IPS DF 4.7 (cell line): ENCODE results near the gene HSPB9.

Source experiments
- DNase-seq: peaks from one replicate; pipeline ENCODE4 v3.0.0-alpha.2; 2013; ENCODE audit warnings: low spot score; ENCODE audit errors: extremely low read depth

Gene HSPB9

DNA sequence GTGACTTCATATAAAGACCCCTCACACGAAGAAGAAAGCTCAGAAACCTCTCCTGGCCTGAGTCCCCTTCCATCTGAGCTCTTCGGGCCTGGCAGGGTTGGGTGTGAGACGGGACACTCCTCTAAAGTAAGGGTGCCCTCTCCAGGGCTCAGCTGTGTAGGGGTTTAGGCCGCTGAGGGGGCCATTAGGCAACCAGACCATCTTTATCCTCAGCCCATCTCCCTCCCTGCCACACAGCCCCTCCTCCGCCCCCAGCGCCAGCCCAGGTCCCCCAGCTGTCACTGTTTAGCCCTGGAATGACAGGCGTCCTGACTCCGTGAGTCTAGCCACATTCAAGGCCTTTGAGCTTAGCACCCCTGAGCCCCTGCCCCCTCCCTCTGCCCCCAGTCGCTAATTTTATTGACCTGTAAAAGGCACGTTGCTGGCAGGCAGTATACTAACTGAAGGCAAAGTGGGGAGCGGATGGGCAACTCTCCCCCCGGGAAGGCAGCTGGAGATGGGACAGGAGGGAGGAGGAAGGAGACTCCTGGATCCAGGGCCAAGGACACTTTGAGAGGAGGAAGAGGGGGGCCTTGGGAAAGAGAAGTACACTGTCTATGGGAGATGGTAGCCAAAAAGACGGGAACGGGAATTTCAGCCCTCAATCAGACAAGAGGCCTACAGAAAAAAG, 23.7 kb upstream of the HSPB9 start:
- no peak for DNase-seq

DNA sequence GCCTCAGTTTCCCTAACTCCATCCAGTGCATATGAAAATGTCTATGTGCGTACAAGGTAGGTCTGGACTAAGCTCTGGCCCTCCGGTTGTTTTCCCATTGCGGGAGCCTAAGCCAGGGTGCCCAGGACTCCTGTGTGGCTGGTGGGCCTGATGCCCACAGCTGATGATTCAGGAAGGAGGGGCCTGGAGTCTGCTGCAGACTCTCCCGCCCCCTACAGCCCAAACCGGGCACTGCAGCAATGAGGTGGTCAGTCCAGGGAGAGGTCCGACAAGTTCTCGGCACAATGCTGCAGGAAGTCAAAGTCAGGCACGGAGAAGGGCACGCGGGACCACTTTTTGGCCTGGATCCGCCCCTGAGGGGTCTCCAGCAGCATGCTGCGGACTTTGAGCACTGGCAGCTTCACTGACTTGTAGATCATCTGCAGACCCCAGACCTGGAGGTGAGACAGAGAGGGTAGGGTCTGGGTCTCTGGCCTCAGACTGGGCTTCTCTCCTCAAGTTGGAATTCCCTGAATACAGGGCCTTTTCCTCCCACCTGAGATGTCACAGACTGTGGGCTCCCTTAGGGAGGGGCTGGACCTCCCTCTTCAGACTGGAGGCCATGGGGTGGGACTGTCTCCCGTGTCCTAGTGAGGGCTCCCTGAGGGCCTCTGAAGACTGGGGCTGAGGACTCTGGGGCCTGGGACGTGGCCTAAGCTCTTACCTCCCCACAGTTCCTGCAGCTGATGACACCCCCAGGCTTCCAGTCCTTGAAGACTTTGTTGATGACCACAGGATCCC, 20.9 kb upstream of the HSPB9 start:
- DNase-seq, result peak; percentile 71

DNA sequence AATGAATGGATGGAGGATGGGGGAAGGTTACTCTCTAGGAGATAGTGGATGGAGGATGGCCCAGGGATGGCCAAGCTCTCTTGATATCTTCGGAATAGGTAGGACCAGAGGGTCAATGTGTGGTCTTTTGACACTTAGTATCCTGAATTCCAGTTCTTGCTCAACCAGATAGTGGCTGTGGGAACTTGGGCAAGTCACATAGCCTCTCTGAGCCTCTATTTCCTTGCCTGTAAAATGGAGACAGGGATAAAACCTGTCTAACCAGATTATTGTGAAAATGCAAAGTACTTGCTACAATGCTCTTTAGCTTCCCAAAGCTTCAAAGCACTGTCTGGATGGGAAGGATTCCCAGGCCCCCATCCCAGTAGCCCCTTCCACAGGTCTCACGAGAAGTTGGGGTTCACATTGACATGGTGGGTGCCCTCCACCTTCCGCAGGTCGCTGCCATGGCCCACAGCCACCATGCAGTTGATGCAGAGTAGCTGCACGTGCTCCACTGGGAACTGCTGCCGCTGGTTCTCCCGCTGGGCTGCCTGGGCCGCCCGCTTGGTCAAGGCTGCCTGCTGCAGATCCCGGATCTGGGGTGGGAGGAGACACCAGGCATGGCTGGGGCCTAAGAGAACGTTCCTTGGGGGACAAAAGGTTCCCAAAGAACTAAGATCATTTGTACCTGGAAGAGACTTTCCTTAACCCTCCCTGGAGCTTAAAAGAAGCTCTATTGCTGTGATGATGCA, 19.2 kb upstream of the HSPB9 start:
- no peak for DNase-seq

DNA sequence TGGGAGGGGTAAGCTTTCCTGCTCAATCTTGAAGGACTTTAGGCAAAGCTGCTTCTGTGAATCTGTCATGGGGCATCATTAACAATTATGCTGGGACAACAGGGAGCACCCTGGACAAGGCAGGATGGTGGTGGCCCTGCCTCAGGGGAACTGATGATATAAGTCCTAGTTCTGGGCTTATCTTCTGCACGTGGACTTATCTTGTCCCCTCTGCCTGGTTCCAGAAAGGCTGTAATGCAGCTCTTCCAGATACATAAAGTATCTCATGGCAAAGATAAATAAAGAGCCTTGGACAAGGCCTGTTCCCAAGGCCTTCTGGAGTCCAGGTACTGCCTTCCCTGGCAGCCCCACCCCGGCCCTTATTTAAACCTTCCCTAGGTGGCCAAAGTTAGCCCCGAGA, 18.3 kb upstream of the HSPB9 start:
- DNase-seq, result no peak

DNA sequence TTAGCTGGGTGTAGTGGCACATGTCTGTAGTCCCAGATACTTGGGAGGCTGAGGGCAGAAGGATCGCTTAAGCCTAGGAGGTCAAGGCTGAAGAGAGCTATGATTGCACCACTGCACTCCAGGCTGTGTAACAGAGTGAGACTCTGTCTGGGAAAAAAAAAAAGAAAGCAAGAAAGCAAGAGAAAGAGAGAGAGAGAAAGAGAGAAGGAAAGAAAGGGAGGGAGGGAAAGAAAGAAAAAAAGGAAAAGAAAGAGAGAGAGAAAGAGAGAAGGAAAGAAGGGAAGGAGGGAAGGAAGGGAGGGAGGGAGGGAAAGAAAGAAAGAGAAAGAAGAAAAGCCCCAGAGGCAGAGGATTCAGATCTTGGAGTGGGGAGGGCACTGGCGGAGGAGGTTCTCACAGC, 16.6 kb upstream of the HSPB9 start:
- DNase-seq, result no peak

DNA sequence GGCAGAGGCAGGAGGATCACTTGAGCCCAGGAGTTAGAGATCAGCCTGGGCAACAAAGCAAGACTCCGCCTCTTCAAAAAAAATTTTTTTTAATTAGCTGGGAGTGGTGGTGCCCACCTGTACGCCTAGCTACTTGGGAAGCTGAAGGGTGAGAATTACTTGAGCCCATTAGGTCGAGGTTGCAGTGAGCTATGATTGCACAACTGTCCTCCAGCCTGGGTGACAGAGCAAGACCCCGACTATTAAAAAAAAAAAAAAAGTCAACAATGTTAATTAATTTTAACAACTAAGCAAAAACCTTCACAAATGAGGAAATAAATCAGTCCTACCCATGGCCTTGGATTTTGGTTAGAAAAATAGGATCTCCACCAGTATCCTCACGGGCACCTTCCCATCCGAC, 15.5 kb upstream of the HSPB9 start:
- DNase-seq, result no peak

DNA sequence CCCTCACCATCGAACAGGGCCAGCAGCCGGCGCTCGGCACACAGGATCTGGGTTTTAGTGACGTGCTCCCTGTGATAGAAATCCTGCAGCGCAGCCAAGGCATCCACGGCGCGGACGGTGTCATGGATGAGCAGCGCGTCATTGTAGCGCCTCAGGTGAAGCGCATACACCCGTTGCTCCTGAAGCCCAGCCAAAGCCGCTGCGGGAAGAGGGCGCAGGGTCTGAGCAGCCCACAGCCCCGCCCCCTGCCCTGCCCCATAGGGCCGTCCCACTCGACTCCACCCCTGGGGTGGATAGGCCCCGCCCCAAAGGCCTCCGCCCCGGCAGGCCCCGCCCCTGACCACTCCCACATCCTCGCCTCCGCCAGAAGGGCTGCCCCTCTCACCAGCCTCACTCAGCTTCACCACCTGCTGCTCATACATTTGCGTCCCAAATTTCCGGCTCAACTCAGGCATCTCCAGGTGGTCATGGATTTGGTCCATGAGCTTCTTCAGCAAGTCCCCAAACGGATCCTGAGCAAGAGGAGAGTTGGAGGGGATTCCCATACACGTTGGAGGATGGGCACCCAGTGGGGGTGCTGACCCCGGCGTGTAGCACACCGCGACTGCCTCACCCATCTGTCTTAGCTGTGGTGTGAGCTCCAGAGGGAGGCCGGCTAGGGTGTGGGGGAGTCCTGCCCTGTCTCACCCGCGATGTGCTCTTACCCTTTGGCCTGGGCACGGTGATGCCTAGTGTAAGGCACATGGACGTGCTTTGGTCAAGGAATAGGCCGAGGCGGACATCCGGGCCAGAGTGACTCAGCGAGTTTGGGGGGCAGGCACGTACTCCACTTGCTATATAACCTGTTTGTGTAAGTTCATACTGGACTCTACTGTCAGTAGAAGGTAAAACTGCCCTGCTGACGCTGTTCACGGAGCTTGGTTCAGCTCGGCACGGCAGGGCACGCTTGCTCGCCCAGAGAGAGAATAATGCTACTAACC, 14.7 kb upstream of the HSPB9 start:
- no peak for DNase-seq

DNA sequence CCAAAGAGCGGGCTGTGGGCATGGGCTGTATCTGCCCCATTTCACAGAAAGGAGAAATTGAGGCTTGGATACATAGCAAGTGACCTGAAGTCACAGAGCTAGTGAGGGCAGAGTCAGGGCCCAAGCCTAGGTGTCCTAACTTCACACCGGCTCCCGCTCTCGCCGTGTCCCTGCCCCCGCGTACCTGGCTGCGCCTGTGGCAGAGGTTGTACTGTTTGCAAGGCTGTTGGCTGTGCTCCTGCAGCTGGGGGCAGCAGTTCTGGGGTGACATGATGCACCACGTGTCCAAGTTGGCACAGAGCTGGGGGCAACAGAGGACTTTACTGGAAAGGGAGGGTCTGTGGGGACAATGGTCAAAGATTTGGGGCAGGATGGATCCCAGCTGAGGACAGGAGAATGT, 13.5 kb upstream of the HSPB9 start:
- DNase-seq, result no peak

DNA sequence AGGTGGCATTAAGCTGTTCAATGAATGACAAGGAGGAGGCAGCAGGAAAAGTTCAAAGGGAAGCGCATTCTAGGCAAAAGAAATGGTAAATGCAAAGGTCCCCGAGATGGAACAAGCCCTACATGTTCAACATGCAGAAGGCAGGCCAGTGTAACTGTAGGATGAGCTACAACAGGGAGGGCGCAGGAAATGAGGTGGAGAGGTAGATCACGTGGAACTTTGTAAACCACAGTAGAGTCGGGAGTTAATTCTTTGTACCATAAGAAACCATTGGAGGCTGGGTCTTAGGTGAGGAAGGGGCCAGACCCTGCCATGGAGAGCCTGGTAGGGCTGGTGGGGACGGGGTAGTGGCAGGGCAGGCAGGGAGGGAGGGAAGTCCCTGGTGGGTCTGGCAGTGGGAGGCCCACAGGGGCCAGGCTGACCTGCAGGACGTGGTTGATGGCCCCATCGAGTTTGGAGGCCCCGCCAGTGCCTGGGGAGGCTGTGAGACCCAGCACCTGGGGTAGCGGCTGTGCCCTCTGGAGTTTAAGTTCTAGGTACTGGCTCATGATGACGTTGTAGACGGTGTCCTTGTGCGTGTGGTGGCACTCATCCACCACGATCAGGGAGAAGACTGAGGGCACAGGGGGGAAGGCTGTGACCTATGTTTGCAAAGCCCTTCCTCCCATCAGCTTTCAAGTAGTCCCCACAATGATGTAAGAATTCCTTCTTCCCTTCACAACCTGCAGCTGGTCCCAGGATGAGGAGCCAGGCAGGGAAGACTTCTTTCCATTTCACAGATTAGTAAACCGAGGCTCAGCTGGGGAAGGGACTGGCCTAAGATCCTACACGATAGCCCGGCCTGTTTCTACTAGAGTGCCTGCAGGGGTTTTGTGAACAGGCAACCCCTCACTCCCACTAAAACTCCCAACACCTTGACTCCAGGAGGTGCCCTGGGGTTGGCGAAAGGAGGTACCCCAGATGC, 12.0 kb upstream of the HSPB9 start:
- DNase-seq, result no peak

DNA sequence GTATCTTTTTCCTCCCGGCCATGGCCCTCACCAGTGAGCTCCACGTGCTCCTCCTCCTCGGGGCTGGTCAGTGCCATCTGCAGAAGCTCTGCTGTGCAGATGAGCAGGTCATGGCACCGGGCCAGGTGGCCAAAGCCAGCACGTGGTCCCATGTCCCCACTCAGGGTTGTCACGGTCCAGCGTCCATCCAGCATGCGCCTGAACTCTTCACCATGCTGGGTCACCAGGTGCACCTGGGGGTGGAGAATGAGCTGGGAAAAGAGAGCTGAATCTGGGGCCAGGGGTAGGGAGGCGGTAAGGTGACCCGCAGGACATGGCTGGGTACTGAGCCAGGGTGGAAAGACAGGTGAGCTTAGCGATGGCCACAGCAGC, 11.4 kb upstream of the HSPB9 start:
- no peak for DNase-seq

DNA sequence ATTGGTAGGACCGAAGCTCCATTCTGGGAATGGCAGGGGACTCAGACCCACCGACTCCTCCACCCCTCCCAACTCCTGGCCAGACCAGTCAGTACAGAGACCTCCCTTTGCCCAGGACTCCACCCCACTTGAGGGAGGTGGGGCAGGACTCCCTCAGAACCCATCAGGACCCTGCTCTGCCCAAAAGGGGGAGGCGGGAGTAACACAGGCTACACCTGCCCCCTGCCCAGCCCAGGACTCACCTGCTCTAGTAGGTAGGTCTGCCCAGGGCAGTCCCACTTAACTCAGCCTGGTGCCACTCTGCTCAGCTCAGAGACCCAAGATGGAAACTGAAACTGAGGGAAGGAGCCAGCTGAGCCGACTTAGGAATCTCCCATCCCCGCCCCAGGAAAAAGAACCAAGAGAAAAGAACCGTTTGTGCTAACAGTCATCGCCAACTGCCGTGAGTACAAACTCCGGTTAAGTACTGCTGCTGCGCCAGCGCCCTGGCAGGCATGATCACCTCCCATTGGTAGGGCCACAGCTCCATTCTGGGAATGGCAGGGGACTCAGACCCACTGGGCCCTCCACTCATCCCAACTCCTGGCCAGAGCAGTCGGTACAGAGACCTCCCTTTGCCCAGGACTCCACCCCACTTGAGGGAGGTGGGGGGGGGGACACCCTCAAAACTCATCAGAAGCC, 10.6 kb upstream of the HSPB9 start:
- DNase-seq, result no peak

DNA sequence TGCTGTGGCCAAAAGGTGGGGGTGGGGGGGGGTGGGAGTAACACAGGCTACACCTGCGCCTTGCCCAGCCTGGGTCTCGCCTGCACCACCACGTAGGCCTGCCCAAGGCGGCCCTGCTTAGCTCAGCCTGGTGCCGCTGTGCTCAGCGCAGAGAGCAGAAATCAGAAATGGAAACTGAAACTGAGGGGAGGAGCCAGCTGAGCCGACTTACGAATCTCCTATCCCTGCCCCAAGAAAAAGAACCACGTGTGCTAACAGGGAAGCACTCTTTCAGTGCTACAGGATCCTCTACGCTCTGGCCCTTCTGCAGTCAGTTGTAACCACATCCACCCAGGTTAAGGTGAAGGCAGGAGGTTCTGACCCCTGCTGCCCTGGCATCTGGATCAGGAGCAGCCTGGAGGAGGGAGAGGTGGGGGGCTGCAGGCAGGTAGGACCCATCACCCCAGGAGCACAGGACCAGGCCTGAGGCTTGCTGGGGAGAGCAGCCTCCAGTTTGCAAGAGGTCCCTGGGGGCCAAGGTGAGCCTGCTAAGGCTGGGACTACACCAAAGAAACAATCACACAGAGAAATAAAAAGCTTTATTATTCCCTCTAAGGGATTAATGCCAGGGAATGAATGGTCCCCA, 9.9 kb upstream of the HSPB9 start, which contains the start of gene DHX58:
DHX58 (minus strand) TSS at position 163 of the 625 bp plus-strand sequence. CDS start 822 bp downstream, outside the sequence.
- no peak for DNase-seq

DNA sequence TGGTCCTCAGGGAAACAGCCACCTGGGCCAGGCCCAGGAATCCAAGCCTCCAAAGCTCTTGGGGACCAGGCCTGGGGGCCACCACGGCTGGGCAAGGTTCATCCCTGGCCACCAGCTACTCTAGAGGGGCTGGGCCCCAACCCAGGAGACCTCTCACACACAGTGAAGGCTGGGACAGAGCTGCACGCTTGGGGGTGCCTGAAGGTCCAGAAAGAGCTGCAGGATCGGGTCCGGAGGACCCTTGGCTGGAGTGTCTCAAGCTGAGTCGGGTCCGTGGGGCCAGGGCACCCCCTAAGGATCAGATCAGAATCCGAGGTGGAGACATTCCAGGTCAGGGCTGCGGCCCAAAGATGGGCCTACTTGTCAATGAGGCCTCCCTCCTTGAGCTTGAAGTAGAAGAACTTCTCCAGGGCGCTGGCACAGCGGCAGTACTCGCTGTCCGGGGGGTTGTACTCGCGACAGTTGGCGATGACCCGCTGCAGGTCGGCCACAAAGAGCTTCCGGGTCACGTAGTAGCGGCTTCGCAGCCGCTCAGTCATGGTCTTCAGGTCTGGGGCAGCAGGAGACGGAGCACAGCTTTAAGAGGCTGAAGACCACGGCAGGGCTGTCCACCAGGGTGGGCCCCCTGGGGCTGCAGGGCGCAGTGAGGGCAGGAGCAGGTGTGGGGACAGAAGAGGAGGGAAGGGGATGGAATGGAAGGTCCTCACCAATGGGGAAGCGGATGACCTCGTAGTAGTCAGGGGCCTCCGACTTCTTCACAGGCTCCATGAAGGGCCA, 9.1 kb upstream of the HSPB9 start:
- no peak for DNase-seq

DNA sequence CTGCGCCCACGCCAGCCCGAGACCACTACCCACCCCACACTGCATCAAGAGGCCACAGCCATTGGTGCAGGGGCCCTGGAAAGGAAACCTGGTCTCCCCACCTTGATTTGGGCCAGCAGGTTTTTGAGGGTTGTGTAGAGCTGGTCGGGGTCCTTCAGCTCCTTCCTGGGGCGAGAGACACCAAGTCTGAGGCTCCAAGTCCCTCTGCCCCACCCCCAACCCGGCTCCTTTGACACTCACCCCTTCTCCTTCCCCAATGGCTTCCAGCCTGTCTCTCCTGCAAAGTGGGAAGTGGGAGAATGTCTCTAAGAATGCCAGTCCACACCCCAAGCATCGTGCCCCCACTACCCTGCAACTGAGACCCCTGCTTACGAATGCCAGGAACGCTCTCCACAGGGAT, 8.5 kb upstream of the HSPB9 start:
- DNase-seq, result no peak

DNA sequence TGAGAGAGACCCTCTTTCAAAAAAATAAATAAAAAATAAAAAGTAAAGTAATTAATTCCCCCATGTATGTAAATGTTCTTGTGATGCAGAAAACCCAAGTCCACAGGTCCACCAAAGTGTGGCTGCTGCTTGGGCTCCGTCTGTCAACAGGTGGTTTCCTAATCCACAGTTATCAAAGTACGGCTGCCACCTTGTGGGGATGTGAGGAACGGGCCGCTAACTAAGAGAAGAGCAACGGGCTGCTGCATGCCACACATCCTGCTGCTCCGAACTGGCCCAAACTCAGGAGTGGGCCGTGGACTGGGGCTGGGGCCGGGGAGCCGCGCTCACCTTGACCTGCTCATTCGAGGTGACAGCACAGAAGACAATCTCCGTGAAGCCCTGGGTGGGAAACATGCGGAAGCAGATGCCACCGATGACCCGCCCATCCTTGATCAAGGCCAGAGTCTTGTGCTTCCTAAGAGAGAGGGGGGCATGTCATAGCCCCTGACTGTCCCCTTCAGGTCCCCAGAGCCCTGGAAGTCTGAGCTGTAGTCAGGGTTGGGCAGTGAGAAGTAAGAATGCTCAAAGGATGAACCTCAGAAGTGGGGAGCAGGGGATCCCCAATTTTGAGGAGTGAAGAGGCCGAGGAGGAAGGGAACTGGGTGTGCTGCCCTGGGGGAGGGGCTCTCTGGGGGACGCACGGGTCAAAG, 5.8 kb upstream of the HSPB9 start:
- peak; percentile 58 for DNase-seq

DNA sequence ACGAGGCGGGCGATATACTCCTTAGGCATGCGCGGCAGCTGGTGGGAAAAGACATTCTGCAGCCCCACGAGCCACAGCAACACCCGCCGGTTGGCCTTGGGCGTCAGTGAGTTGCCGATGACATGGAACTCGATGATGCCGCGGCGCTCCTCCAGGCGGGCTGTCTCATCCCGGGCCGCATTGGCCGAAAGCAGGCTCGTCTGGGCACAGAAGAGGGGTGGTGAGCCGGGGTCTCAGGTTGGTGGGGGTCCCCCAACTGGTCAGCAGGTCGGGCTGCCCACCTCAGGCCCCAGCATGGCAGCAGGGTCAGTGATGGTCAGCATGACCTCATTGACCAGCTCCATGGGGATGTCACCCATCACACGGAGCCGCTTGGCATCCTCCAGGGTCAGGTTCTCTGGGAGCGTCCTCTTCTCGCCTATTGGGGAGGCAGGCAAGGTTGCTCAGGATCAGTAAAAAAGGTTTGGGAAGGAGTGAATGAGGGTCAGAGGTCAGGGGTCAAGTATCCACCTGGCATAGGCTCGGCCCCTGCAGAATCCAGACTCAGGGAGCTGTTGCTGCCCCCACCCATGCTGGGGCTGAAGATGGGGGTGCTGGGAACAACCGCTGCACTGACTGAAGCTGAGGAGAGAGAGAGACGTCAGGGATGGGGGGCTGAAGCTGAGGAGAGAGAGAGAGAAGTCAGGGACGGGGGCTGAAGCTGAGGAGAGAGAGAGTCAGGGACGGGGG, 5.0 kb upstream of the HSPB9 start:
- DNase-seq, result no peak

DNA sequence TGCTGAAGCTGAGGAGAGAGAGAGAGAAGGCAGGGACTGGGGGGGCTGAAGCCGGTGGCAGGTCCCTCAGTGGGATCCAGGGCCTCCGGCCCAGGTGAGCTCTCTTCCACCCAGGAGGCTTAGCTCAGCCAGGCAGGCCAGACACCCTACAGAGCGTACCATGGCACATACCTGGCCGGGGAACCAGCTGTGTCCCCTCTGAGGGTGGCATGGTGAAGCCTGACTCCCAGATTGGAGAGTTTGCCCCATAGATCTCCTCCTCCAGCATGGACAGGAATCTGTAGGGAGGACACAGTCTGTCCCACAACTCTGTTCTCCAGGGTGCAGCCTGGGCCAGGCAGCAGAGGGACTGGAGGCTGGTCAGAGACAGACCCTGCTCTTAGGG, 4.5 kb upstream of the HSPB9 start:
- DNase-seq, result no peak
